T-cell (primary cell): Measurements from ENCODE around the gene CYP26B1. TPM values are rescaled to one million over a fixed set of nuclear protein-coding genes. Genes with fewer than 3 reads are reported as not detected.

Source experiments
- ATAC-seq, 4 experiments: fragments of 200-7000 bp in 3 of 4; fragments of 150-1000 bp in 1 of 4; cut with Tn5 transposase; replicated peaks in 1 of 4; 1 replicate in 3 of 4; 2 replicates in 1 of 4; pipeline ENCODE4 v1.10.0; 2021; ENCODE audit warnings: moderate library complexity in 3 of 4, mild to moderate bottlenecking in 2 of 4, moderate number of reproducible peaks in 1 of 4
- CTCF ChIA-PET, 2 donors: fragments of 300-600 bp; sonication (Branson Sonifier 250); formaldehyde crosslinking; loops; one replicate each; lab custom pipeline; 2022; ENCODE audit warnings: antibody characterized with exemption in 2 of 2; lab: Charles Lee
- POLR2A ChIA-PET, 2 donors: fragments of 300-600 bp; sonication (Branson Sonifier 250); formaldehyde crosslinking; loops; one replicate each; lab custom pipeline; 2022; ENCODE audit warnings: antibody characterized with exemption in 2 of 2; lab: Charles Lee
- DNase-seq, 35 experiments: peaks; one replicate each; pipeline versions ENCODE4 v3.0.0 to v3.0.0-alpha.2; 2013 to 2023
- H3K27ac ChIP-seq: one replicate; pipeline ENCODE4 v1.5.1; 2013; ENCODE audit warnings: low read length
- H3K27me3 ChIP-seq, 2 experiments: replicated peaks in 1 of 2; 1 replicate in 1 of 2; 2 replicates in 1 of 2; pipeline versions ENCODE4 v1.6.1 to v1.7.0; 2013; ENCODE audit warnings: low read length in 1 of 2, mixed read lengths in 1 of 2; ENCODE audit not compliant: control insufficient read depth in 2 of 2, insufficient read depth in 2 of 2; ENCODE audit errors: extremely low read depth in 1 of 2
- H3K36me3 ChIP-seq, 2 donors: 1 replicate in 1 of 2; 2 replicates in 1 of 2; pipeline versions ENCODE4 v1.6.1 to v1.7.0; 2013; ENCODE audit warnings: low read length in 1 of 2; ENCODE audit not compliant: control insufficient read depth in 2 of 2, insufficient read depth in 1 of 2; ENCODE audit errors: extremely low read depth in 1 of 2
- H3K4me1 ChIP-seq, 2 experiments: 1 replicate in 1 of 2; 2 replicates in 1 of 2; pipeline versions ENCODE4 v1.6.1 to v1.7.0; 2013; ENCODE audit warnings: low read length in 2 of 2, mixed read lengths in 1 of 2; ENCODE audit not compliant: insufficient read depth in 2 of 2, control insufficient read depth in 1 of 2; ENCODE audit errors: extremely low read depth in 1 of 2
- H3K4me3 ChIP-seq, 2 donors: 1 replicate in 1 of 2; 2 replicates in 1 of 2; pipeline versions ENCODE4 v1.5.1 to v1.7.0; 2013; ENCODE audit warnings: mild to moderate bottlenecking in 2 of 2, low read length in 1 of 2, moderate library complexity in 1 of 2; ENCODE audit not compliant: control insufficient read depth in 1 of 2; ENCODE audit errors: extremely low read depth in 1 of 2
- H3K9me3 ChIP-seq: 2 replicates; pipeline ENCODE4 v1.7.0; 2013
- H3K27ac Mint-ChIP-seq, 2 donors: one replicate each; pipeline ENCODE4 v1.8.0; 2020 to 2021; ENCODE audit warnings: mild to moderate bottlenecking in 2 of 2, mixed read lengths in 2 of 2
- H3K27me3 Mint-ChIP-seq, 2 donors: one replicate each; pipeline ENCODE4 v1.8.0; 2021 to 2022; ENCODE audit warnings: mixed read lengths in 2 of 2
- H3K36me3 Mint-ChIP-seq: one replicate; pipeline ENCODE4 v1.8.0; 2021; ENCODE audit warnings: mixed read lengths
- H3K4me1 Mint-ChIP-seq, 3 donors: one replicate each; pipeline ENCODE4 v1.8.0; 2020 to 2022; ENCODE audit warnings: mixed read lengths in 3 of 3, mild to moderate bottlenecking in 1 of 3
- H3K4me3 Mint-ChIP-seq, 3 donors: one replicate each; pipeline ENCODE4 v1.8.0; 2020 to 2022; ENCODE audit warnings: mild to moderate bottlenecking in 3 of 3, mixed read lengths in 3 of 3, moderate library complexity in 3 of 3
- H3K9me3 Mint-ChIP-seq, 3 donors: one replicate each; pipeline ENCODE4 v1.8.0; 2020 to 2022; ENCODE audit warnings: mixed read lengths in 3 of 3
- WGBS: methylation state at CpG from one replicate; pipeline ENCODE4 v1.1.5; 2013; ENCODE audit warnings: missing lambda C conversion rate; ENCODE audit not compliant: insufficient coverage; 5-methylcytosine and 5-hydroxymethylcytosine counted together
- total RNA-seq, 35 experiments: library from RNA in 6 of 35; stranded (reverse) in 6 of 35; fragments of 120-200 nt in 1 of 35; gene quantifications; one replicate each; pipeline versions ENCODE4 v1.2.1 to v1.2.4 and lab custom pipeline; 2013 to 2026

Gene CYP26B1
- total RNA-seq, 5 donors from 2014 or later (not counting 1 experiment from before 2014, with no cell fraction given) = 0.06 TPM; not detected in 4

- ATAC-seq (no peak), DNase-seq (peak in 1 of 35 experiments; percentile 21)
- Mint-ChIP-seq H3K27me3 (peaks cover 9 to 23% of the 10 kb centered on the region in 2 donors), H3K36me3 (no peaks in the 10 kb centered on the region), H3K4me1 (no peaks in the 10 kb centered on the region), H3K27ac (no peak overlapping the region), H3K9me3 (no peaks in the 10 kb centered on the region), H3K4me3 (no peak overlapping the region)
- Histone ChIP-seq H3K27ac (no peak overlapping the region), H3K27me3 (peaks cover 3 to 20% of the 10 kb centered on the region in 2 experiments), H3K4me3 (no peak overlapping the region), H3K9me3 (no peaks in the 10 kb centered on the region), H3K36me3 (no peaks in the 10 kb centered on the region), H3K4me1 (no peaks in the 10 kb centered on the region)
- WGBS = 84% methylated on average over 15 of the region's 21 CpGs
- ChIA-PET POLR2A (no interaction called here), CTCF (no interaction called here)
Measured at GRCh38 chr2:72104821-72105588, 42.7 kb downstream of the CYP26B1 start.

GRCh38 chr2:72103690-72104089, 44.0 kb downstream of the CYP26B1 start:
- H3K27ac Mint-ChIP-seq = no peak overlapping the region
- no peak overlapping the region for H3K4me3 Mint-ChIP-seq
- 95% methylated on average over 5 of the region's 8 CpGs for WGBS
- H3K27me3 Mint-ChIP-seq = peaks cover 12 to 27% of the 10 kb centered on the region in 2 donors
- no peak overlapping the region for H3K27ac ChIP-seq
- POLR2A ChIA-PET = no interaction called here
- H3K36me3 Mint-ChIP-seq = no peaks in the 10 kb centered on the region
- CTCF ChIA-PET = no interaction called here
- no peak overlapping the region for H3K4me3 ChIP-seq
- H3K36me3 ChIP-seq = no peaks in the 10 kb centered on the region
- no peaks in the 10 kb centered on the region for H3K4me1 Mint-ChIP-seq
- H3K27me3 ChIP-seq = peaks cover 3 to 14% of the 10 kb centered on the region in 2 experiments
- no peaks in the 10 kb centered on the region for H3K9me3 Mint-ChIP-seq
- peak in 1 of 35 experiments; percentile 8 for DNase-seq
- ATAC-seq = no peak
- H3K4me1 ChIP-seq = no peaks in the 10 kb centered on the region
- no peaks in the 10 kb centered on the region for H3K9me3 ChIP-seq

- H3K9me3 Mint-ChIP-seq = no peaks in the 10 kb centered on the region
- peak in 1 of 35 experiments; percentile 13 for DNase-seq
- no peaks in the 10 kb centered on the region for H3K36me3 ChIP-seq
- H3K4me1 Mint-ChIP-seq = no peaks in the 10 kb centered on the region
- peaks cover 3 to 14% of the 10 kb centered on the region in 2 experiments for H3K27me3 ChIP-seq
- POLR2A ChIA-PET = interaction anchor here in 1 of 2 donors (0.6 kb wide), 1 partner anchor 618 kb away, joined by 12 read pairs; no protein-coding TSS in a partner anchor
- 100% methylated on average over 1 of the region's 5 CpGs for WGBS
- ATAC-seq = no peak
- H3K9me3 ChIP-seq = no peaks in the 10 kb centered on the region
- H3K4me3 ChIP-seq = no peak overlapping the region
- no peaks in the 10 kb centered on the region for H3K36me3 Mint-ChIP-seq
- no peak overlapping the region for H3K27ac ChIP-seq
- no peak overlapping the region for H3K4me3 Mint-ChIP-seq
- CTCF ChIA-PET = no interaction called here
- peaks cover 13 to 25% of the 10 kb centered on the region in 2 donors for H3K27me3 Mint-ChIP-seq
- no peaks in the 10 kb centered on the region for H3K4me1 ChIP-seq
- H3K27ac Mint-ChIP-seq = no peak overlapping the region
Measured at GRCh38 chr2:72103161-72103560, 44.5 kb downstream of the CYP26B1 start.

GRCh38 chr2:72098935-72099334, 48.7 kb downstream of the CYP26B1 start:
- 70% methylated on average over 3 of the region's 6 CpGs for WGBS
- CTCF ChIA-PET = no interaction called here
- ATAC-seq = no peak

GRCh38 chr2:72097276-72097675, 50.4 kb downstream of the CYP26B1 start:
- CTCF ChIA-PET = interaction anchor here (0.6 to 0.9 kb wide), 2 partner anchors 11 to 1212 kb away, joined by 3 to 5 read pairs; no protein-coding TSS in a partner anchor
- WGBS = 90% methylated on average over 3 of the region's 8 CpGs
- Histone ChIP-seq H3K27ac (no peak overlapping the region), H3K4me1 (no peaks in the 10 kb centered on the region), H3K4me3 (no peak overlapping the region), H3K27me3 (peaks cover 3 to 8% of the 10 kb centered on the region in 2 experiments), H3K36me3 (no peaks in the 10 kb centered on the region), H3K9me3 (no peaks in the 10 kb centered on the region)
- no peak for DNase-seq
- Mint-ChIP-seq H3K4me3 (no peak overlapping the region), H3K27me3 (peaks cover 6 to 12% of the 10 kb centered on the region in 2 donors), H3K4me1 (no peaks in the 10 kb centered on the region), H3K9me3 (no peaks in the 10 kb centered on the region), H3K36me3 (no peaks in the 10 kb centered on the region), H3K27ac (no peak overlapping the region)
- ATAC-seq = no peak
- POLR2A ChIA-PET = no interaction called here

More at GRCh38 chr2:72098935-72099334, 48.7 kb downstream of the CYP26B1 start:
- Histone ChIP-seq H3K27ac (no peak overlapping the region), H3K27me3 (peaks cover 3 to 9% of the 10 kb centered on the region in 2 experiments), H3K4me1 (no peaks in the 10 kb centered on the region), H3K36me3 (no peaks in the 10 kb centered on the region), H3K9me3 (no peaks in the 10 kb centered on the region), H3K4me3 (no peak overlapping the region)
- no peaks in the 10 kb centered on the region for H3K4me1 Mint-ChIP-seq
- H3K36me3 Mint-ChIP-seq = no peaks in the 10 kb centered on the region
- POLR2A ChIA-PET = no interaction called here
- H3K27me3 Mint-ChIP-seq = peaks cover 6 to 19% of the 10 kb centered on the region in 2 donors
- no peaks in the 10 kb centered on the region for H3K9me3 Mint-ChIP-seq
- no peak overlapping the region for H3K4me3 Mint-ChIP-seq
- DNase-seq = no peak
- no peak overlapping the region for H3K27ac Mint-ChIP-seq

- peaks cover 5 to 11% of the 10 kb centered on the region in 2 donors for H3K27me3 Mint-ChIP-seq
- no peak overlapping the region for H3K4me3 ChIP-seq
- ChIA-PET POLR2A (no interaction called here), CTCF (interaction anchor here in 1 of 2 donors (0.9 kb wide), 1 partner anchor 10 kb away, joined by 3 read pairs; no protein-coding TSS in a partner anchor)
- no peaks in the 10 kb centered on the region for H3K9me3 Mint-ChIP-seq
- H3K4me1 Mint-ChIP-seq = no peaks in the 10 kb centered on the region
- peaks cover 3 to 8% of the 10 kb centered on the region in 2 experiments for H3K27me3 ChIP-seq
- ATAC-seq (no peak), DNase-seq (no peak)
- 89% methylated on average over 3 of the region's 4 CpGs for WGBS
- no peaks in the 10 kb centered on the region for H3K36me3 Mint-ChIP-seq
- H3K27ac ChIP-seq = no peak overlapping the region
- no peak overlapping the region for H3K27ac Mint-ChIP-seq
- no peaks in the 10 kb centered on the region for H3K9me3 ChIP-seq
- H3K36me3 ChIP-seq = no peaks in the 10 kb centered on the region
- H3K4me3 Mint-ChIP-seq = no peak overlapping the region
- no peaks in the 10 kb centered on the region for H3K4me1 ChIP-seq
Measured at GRCh38 chr2:72096181-72096580, 51.5 kb downstream of the CYP26B1 start.
